Central memory CD8-positive, alpha-beta T cell (primary cell): Measurements from ENCODE around the gene STARD10.

Source experiments
- ATAC-seq: fragments of 150-1000 bp; cut with Tn5 transposase; replicated peaks from 2 replicates; pipeline ENCODE4 v1.10.0; 2022; ENCODE audit warnings: mild to moderate bottlenecking, moderate FRiP score, moderate number of reproducible peaks; ENCODE audit not compliant: poor library complexity, severe bottlenecking; ENCODE audit errors: extremely low read depth
- DNase-seq, 2 donors: peaks; one replicate each; pipeline ENCODE4 v3.0.0; 2021; ENCODE audit warnings: low spot score in 2 of 2
- H3K27ac Mint-ChIP-seq: one replicate; pipeline ENCODE4 v1.8.0; 2022; ENCODE audit warnings: low read depth, mild to moderate bottlenecking, moderate library complexity, mixed read lengths
- H3K27me3 Mint-ChIP-seq: one replicate; pipeline ENCODE4 v1.8.0; 2022; ENCODE audit warnings: mixed read lengths
- H3K36me3 Mint-ChIP-seq: one replicate; pipeline ENCODE4 v1.8.0; 2022; ENCODE audit warnings: mild to moderate bottlenecking, moderate library complexity, mixed read lengths; ENCODE audit not compliant: insufficient read depth
- H3K4me1 Mint-ChIP-seq: one replicate; pipeline ENCODE4 v1.8.0; 2022; ENCODE audit warnings: mixed read lengths
- H3K4me3 Mint-ChIP-seq: one replicate; pipeline ENCODE4 v1.8.0; 2022; ENCODE audit warnings: mild to moderate bottlenecking, moderate library complexity, mixed read lengths
- H3K9me3 Mint-ChIP-seq: one replicate; pipeline ENCODE4 v1.8.0; 2022; ENCODE audit warnings: mixed read lengths

Gene STARD10

DNA sequence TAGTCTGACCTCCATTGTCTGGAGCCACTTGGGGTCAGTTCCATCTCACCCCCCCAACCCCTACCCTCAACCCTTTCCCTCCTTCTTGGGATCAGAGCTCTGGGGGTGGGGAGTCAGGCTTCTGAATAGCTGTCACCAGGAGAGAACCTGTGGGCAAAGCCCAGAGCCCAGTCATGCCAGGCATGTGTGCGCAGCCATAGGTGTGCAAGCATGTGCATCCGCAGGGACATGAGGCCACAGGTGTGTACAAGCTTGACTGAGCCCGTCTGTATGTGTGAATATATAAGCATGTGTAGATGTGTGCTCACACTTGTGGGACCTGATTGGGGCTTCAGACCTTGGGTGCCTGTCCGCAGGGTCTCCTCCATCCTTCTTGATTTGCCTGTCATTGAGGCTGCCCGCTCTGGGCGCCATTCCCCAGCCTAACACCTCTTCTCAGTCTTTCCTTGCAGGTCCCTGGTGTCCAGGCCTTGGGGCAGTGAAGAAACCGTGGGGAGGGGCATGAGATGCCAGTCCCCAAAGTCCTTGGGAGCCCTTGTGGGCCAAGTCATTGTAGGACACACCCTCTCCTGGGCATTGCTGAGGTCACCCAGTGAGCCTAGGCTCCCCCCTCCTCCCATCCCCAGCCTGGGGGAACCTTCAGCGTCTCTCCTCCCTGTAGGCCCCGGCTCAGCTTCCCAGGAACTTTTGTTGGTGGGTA lies 29.4 kb upstream of the STARD10 start:
- ATAC-seq: no peak
- no peak for DNase-seq
- Mint-ChIP-seq H3K36me3 (peaks cover 46% of the 10 kb centered on the region), H3K27me3 (no peaks in the 10 kb centered on the region), H3K4me3 (no peak overlapping the region), H3K9me3 (no peaks in the 10 kb centered on the region), H3K4me1 (peaks cover 18% of the 10 kb centered on the region), H3K27ac (peak overlapping the region; percentile 75)

DNA sequence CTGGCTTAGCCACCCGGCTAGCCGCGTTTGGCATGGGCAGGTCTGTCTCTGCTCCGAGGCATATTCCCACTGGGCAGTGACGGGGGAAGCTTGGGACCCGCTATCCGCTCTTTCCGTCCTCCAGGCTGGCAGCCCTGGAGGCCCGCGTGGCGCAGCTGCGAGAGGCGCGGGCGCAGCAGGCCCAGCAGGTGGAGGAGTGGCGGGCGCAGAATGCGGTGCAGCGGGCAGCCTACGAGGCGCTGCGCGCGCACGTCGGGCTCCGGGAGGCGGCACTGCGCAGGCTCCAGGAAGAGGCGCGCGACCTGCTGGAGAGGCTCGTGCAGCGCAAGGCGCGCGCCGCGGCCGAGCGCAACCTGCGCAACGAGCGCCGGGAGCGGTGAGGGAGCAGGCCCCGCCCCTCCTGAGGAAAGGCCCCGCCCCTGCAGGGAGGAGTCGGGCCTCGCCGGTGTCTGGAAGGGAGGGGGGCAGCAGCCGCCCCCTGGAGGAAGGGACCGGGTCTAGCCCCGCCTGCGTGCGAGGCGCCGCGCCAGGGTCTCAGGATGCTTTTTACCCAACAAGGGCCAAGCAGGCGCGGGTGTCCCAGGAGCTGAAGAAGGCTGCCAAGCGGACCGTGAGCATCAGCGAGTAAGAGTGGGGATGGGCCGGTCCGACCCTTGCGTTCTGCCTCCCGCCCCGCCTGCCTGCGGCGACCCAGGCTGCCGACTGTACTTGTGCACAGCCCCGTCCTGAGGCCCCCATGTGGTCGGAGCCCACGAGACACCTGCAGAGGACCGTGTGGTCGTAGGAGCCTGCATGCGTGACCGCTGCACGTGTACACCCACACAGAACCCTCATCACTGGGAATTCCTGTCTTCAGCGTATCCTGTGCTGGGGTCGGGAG lies 28.3 kb upstream of the STARD10 start:
- no peaks in the 10 kb centered on the region for H3K9me3 Mint-ChIP-seq
- no peaks in the 10 kb centered on the region for H3K27me3 Mint-ChIP-seq
- DNase-seq: peak; percentile 57 to 72
- no peak overlapping the region for H3K4me3 Mint-ChIP-seq
- peaks cover 25% of the 10 kb centered on the region for H3K4me1 Mint-ChIP-seq
- no peak overlapping the region for H3K27ac Mint-ChIP-seq
- ATAC-seq: peak; percentile 68
- H3K36me3 Mint-ChIP-seq: peaks cover 47% of the 10 kb centered on the region

DNA sequence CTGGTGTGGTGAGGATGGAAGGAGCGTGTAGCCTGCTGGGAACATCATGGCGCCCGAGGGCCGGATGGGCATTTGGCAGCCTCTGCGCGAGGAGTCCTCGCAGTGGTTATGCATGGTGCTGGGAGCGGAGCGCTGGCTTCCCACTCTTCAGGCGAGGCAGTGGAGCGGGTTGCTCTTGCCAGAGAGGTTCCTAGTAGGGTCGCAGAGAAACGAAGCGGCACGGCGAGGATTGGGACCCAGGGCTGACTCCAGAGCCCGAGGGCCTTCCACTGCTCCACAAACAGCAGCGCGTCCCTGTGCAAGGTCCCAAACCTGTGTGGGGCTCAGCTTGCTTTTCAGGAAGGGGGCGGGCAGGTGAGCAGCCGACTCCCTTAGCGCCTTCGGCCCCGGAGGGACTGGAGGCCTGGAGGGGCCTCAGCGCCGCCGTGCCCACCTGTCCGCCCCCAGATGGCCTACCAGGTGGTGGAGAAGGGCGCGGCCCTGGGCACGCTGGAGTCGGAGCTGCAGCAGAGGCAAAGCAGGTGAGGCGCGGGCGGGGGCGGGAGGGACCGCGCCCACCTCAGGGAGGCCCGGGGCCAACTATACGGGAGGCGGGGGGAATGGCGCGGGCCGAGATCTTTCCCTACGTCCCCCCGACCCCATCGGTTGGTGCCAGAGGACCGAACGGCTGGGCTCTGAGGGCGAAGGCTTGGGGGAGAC lies 27.5 kb upstream of the STARD10 start:
- Mint-ChIP-seq H3K9me3 (no peaks in the 10 kb centered on the region), H3K4me3 (no peak overlapping the region), H3K27ac (no peak overlapping the region), H3K4me1 (peaks cover 29% of the 10 kb centered on the region), H3K27me3 (no peaks in the 10 kb centered on the region), H3K36me3 (peaks cover 45% of the 10 kb centered on the region)
- DNase-seq: no peak
- no peak for ATAC-seq

DNA sequence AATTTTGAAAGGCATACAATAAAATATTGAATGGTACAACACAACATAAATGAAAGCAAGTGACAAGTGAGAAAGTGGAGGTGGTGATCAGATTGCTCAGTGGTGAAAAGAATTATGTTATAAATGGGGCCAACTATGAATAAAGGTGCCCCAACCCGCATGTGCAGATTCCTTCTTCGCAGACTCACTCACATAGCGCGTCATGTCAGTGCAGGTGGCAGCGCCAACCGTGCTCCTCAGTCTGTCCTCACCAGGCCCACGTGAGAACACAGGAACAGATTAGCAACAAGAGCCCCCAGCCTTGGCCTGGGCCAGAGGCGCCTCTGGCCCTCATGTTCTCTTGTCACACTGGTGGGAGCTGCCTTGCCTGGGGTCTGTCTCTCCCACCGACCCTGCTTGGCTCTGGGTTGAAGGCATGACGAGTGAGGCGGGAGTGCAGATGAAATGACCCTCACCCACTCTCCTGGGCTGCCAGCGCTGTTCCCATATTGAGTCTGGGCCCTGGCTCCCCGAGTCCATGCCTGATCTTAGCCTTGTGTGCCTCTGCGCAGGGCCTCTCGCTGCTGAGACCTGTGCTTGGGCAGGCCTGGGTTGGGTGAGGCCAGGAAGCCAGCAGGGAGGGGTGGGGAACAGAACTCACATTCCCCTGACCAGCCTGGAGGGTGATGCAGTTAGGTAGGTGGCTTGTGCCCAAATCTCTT lies 26.7 kb upstream of the STARD10 start:
- peaks cover 35% of the 10 kb centered on the region for H3K4me1 Mint-ChIP-seq
- peaks cover 45% of the 10 kb centered on the region for H3K36me3 Mint-ChIP-seq
- ATAC-seq (no peak), DNase-seq (no peak)
- H3K4me3 Mint-ChIP-seq: no peak overlapping the region
- H3K27ac Mint-ChIP-seq: no peak overlapping the region
- H3K9me3 Mint-ChIP-seq: no peaks in the 10 kb centered on the region
- no peaks in the 10 kb centered on the region for H3K27me3 Mint-ChIP-seq

DNA sequence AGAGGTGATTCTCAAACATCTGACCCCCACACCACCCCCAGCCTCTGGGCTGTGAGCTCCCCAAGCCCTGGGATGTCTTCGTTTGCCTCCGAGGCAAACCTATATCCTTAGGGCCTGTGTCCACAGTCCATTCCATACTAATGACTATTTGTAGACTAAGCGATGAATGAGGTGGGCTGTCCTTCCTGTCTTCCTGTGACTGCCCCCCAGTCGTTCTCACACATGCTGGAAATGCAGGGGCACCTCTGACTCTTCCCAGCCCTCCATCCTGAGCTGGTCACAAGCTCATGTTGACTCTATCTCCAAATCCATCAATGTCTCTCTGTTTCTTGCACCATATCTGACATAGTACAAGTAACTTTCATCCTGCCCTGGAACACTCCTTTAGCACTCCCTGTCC lies 25.1 kb upstream of the STARD10 start:
- Mint-ChIP-seq H3K27me3 (no peaks in the 10 kb centered on the region), H3K9me3 (no peaks in the 10 kb centered on the region), H3K36me3 (peaks cover 50% of the 10 kb centered on the region), H3K27ac (peak overlapping the region; percentile 53), H3K4me1 (peaks cover 39% of the 10 kb centered on the region), H3K4me3 (no peak overlapping the region)
- ATAC-seq (no peak), DNase-seq (no peak)

DNA sequence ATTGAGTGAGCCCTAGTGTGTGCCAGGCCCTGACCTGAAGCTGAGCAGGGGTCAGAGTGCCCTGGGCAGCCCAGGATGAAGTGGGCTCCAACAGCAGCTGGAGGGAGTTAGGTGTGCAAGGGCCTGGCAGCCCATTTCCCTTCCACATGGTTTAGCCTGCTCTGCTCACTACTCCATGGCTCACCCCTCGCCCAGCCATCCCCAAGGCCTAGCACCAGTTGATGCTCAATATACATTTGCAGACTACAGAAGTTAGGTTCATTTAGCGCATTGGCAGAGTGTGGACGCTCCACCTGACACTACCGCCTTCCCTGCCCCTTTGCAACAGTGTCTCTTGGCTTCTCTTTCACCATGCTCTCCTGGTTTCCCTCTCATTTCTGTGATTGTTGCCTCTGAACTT lies 24.1 kb upstream of the STARD10 start:
- Mint-ChIP-seq H3K4me3 (peak overlapping the region; percentile 33), H3K9me3 (no peaks in the 10 kb centered on the region), H3K27ac (peak overlapping the region; percentile 79), H3K27me3 (no peaks in the 10 kb centered on the region), H3K36me3 (peaks cover 54% of the 10 kb centered on the region), H3K4me1 (peaks cover 49% of the 10 kb centered on the region)
- no peak for ATAC-seq
- DNase-seq: no peak

DNA sequence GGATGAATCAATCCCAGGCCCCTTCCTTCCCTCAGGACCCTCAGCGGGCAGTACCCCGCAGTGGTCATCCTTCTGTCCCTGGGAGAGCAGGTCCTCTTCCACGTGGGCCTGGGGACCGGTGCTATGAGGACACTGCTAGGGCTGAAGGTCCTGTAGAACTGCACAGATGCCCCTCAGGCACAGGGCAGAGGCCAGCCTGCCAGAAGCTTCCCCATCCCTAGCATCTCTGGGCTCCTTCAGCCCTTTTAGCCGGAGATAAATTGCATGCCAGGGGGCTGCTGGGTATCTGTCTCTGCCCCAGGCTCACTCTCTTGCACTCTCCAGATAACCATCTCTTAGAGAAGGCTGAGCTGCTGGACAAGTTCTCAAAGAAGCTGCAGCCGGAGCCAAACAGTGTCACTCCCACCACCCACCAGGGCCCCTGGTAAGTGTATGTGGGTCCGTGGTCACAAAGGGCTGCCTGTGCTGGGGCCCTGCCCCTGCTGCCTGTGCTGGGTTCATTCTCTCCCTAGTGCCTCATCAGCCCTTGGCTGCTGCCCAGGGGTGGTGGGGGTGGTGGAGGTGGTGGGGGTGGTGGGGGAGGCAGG lies 22.6 kb upstream of the STARD10 start:
- ATAC-seq (no peak), DNase-seq (no peak)
- peaks cover 55% of the 10 kb centered on the region for H3K4me1 Mint-ChIP-seq
- no peaks in the 10 kb centered on the region for H3K27me3 Mint-ChIP-seq
- peak overlapping the region; percentile 100 for H3K4me3 Mint-ChIP-seq
- H3K27ac Mint-ChIP-seq: peak overlapping the region; percentile 99
- peaks cover 59% of the 10 kb centered on the region for H3K36me3 Mint-ChIP-seq
- no peaks in the 10 kb centered on the region for H3K9me3 Mint-ChIP-seq

DNA sequence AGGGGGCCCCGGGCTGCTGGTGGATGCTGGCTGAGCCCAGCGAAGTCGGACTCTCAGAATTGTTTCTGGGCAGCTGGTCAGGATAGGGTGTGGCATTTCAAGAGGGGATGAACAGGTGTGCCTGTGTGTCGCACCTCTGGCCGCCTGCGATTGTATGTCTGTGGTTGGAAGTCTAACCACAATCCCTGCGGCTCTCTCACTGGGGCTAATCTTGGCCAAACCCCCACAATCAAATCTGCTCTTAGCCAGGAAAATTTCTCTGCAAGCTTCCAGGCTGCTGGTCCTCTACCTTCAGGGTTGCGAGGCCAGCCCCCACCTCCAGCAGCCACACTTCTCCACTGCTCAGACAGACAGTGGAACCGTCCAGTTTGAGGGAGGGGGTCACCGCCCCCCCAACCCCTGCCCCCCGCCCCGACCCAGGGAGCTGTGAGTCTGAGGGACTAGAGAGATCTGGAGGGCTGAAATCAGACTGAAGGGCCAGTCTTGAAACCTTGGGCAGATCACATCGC lies 21.3 kb upstream of the STARD10 start:
- Mint-ChIP-seq H3K27me3 (no peaks in the 10 kb centered on the region), H3K4me1 (peaks cover 61% of the 10 kb centered on the region), H3K4me3 (peak overlapping the region; percentile 100), H3K36me3 (peaks cover 46% of the 10 kb centered on the region), H3K9me3 (no peaks in the 10 kb centered on the region), H3K27ac (peak overlapping the region; percentile 99)
- DNase-seq: no peak
- ATAC-seq: no peak

DNA sequence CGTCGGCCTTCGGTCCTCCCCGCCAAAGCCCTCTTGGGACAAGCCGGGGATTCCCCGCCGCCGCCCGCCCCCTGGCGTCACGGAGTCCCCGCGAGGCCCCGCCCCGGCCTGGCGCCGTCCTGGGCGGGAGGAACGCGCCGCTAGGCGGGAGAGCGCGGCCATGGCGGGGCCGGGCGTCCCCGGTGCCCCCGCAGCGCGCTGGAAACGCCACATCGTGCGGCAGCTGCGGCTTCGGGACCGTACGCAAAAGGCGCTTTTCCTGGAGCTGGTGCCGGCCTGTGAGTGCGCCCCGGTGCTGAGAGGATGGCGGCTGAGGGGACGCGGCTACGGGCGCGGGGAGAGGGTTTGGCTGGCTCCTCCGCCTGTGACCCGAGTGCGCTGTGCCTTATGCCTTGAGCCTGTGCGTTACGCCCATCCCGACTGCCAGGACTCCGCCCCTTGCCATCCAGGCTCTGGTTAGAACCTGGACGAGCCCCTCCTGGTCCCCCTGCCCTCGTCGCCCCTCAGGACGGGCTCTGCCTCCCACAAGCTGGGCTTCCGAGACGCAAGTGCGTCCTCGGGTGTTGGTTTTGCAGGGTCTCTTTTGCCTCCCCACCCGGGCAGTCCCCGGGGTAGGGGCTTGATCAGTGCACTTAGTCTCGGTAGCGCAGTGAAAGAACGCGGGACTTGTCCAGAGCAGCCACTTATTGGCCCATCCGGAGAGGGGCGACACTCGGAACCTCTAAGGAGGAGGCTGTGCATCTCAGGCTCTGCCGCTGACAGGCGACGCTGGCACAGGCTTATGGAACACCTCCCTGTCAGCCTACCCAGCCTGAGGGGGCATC lies 20.7 kb upstream of the STARD10 start, which contains the start of gene ATG16L2:
Gene ATG16L2, plus strand, starts transcription at position 126 of the 824 bp plus-strand sequence. Its CDS starts 35 bp downstream, at position 161.
- Mint-ChIP-seq H3K4me3 (peak within 1 kb of the TSS; percentile 100), H3K36me3 (peaks cover 42% of the 10 kb centered on the region), H3K27ac (peak within 1 kb of the TSS; percentile 99), H3K9me3 (no peaks in the 10 kb centered on the region), H3K27me3 (no peaks in the 10 kb centered on the region), H3K4me1 (peaks cover 61% of the 10 kb centered on the region)
- ATAC-seq (peak; percentile 75), DNase-seq (peak; percentile 37 to 56)

DNA sequence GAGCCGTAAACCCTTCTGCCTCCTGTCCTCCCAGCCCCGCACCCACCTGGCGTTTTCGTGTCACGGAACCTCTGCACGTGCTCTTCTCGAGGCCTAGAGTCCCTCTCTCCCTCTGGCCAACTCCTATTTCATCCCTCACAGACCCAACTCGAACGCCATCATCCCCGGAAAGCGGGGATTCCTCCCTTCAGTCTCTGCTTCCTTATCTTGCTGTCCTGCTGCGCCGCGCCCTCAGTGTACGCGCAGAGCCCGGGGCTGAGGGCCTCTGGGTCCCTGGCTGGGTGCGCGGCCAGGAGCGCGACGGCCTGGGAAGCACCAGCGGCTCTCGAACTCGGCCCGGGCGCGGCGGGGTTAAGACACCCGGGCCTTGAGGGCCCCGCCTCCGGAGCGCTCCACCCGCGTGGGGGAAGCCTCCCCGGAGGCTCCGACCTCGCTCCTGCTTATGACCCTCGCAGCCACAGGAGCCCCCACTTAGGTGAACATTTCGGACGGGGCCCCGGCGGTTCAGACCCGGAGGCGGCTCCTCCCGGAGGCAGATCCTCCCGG lies 20.0 kb upstream of the STARD10 start:
- no peaks in the 10 kb centered on the region for H3K9me3 Mint-ChIP-seq
- peaks cover 55% of the 10 kb centered on the region for H3K4me1 Mint-ChIP-seq
- peak overlapping the region; percentile 100 for H3K4me3 Mint-ChIP-seq
- peak; percentile 70 for ATAC-seq
- peak; percentile 91 to 92 for DNase-seq
- H3K27me3 Mint-ChIP-seq: no peaks in the 10 kb centered on the region
- H3K27ac Mint-ChIP-seq: peak overlapping the region; percentile 99
- peaks cover 39% of the 10 kb centered on the region for H3K36me3 Mint-ChIP-seq
